Measurements from ENCODE around the gene STOML2. TPM values are rescaled to one million over a fixed set of nuclear protein-coding genes. Genes with fewer than 3 reads are reported as not detected.

STOML2 gene
- total and polyA plus RNA-seq, 9 of the 15 experiments (the other 6 are each of a cell fraction or from before 2014, with no cell fraction given) = 110 to 220 (median 174) TPM

- in situ Hi-C loops (cut with MboI) = no loop called here
- no peak overlapping the region for H3K9ac ChIP-seq (ENCODE audit: insufficient read depth in 1 of 2, low read depth in 2 of 2, low read length in 2 of 2)
- intact Hi-C loops (cut with micrococcal nuclease) = loop anchor here (2.0 kb wide), 2 partner anchors 24 to 42 kb away; partner anchors contain the start of genes ATOSB and PIGO
- peaks cover 52% of the 10 kb centered on the region for H3K79me2 ChIP-seq (ENCODE audit: control insufficient read depth, insufficient read depth, low read length)
- H2AFZ ChIP-seq (ENCODE audit: low read depth, low read length) = 0 out of 2 replicates have a peak overlapping the region, but pooled peaks have one; percentile 18
- no TSS peak for BruUV-seq (replicated peaks)
- H3K27me3 ChIP-seq (ENCODE audit: control insufficient read depth in 2 of 2, insufficient read depth in 2 of 2, low read length in 2 of 2) = no peaks in the 10 kb centered on the region
- CTCF ChIA-PET (ENCODE audit: low intra/inter-chr PET ratio) = no interaction called here
- POLR2A ChIA-PET = no interaction called here
- FAIRE-seq (peak; percentile 35), DNase-seq (ENCODE audit: extremely low read depth in 1 of 4, low spot score in 3 of 4) (no peak), ATAC-seq (no peak)
- H3K27ac ChIP-seq (ENCODE audit: extremely low read depth, low read depth, low read length) = peak overlapping the region; percentile 41
- 77% methylated on average over 2 of the region's 2 CpGs for WGBS (ENCODE audit: insufficient coverage, low coverage, missing lambda C conversion rate)
- H3K4me3 ChIP-seq = no peak overlapping the region
- H3K9me3 ChIP-seq (replicated peaks; ENCODE audit: control insufficient read depth, insufficient read depth, low read depth, low read length) = no peaks in the 10 kb centered on the region
- peaks cover 3% of the 10 kb centered on the region for H3K9me1 ChIP-seq (ENCODE audit: control insufficient read depth, insufficient read depth, low read length)
- peak overlapping the region; percentile 49; the same call in 1 of the 2 replicates for H3K4me2 ChIP-seq (ENCODE audit: insufficient read depth, low read length)
- peaks cover 70% of the 10 kb centered on the region for H3K36me3 ChIP-seq (ENCODE audit: control insufficient read depth, insufficient read depth, low read length)
- peaks cover 8 to 15% of the 10 kb centered on the region in 2 experiments; a peak in 3 of 5 replicates for H3K4me1 ChIP-seq (replicated peaks in 1 of 2; ENCODE audit: control insufficient read depth in 2 of 2, insufficient read depth in 2 of 2, low read length in 2 of 2)
- peaks cover 28% of the 10 kb centered on the region for H4K20me1 ChIP-seq (replicated peaks; ENCODE audit: control insufficient read depth, insufficient read depth, low read length)
- TF ChIP-seq NR2C1 (IDR thresholded peaks at IDR 0.05) = no peak
- no peak for TF ChIP-seq NR2C1 (tag; IDR thresholded peaks at IDR 0.05)
- TF ChIP-seq MTA3 (IDR thresholded peaks at IDR 0.05; ENCODE audit: borderline replicate concordance) = no peak
- no peak for TF ChIP-seq MIER1 (IDR thresholded peaks at IDR 0.05; ENCODE audit: low read depth)
- no peak for TF ChIP-seq TAF15 (IDR thresholded peaks at IDR 0.05; ENCODE audit: low read depth, low read length)
- TF ChIP-seq, protein P1, sequence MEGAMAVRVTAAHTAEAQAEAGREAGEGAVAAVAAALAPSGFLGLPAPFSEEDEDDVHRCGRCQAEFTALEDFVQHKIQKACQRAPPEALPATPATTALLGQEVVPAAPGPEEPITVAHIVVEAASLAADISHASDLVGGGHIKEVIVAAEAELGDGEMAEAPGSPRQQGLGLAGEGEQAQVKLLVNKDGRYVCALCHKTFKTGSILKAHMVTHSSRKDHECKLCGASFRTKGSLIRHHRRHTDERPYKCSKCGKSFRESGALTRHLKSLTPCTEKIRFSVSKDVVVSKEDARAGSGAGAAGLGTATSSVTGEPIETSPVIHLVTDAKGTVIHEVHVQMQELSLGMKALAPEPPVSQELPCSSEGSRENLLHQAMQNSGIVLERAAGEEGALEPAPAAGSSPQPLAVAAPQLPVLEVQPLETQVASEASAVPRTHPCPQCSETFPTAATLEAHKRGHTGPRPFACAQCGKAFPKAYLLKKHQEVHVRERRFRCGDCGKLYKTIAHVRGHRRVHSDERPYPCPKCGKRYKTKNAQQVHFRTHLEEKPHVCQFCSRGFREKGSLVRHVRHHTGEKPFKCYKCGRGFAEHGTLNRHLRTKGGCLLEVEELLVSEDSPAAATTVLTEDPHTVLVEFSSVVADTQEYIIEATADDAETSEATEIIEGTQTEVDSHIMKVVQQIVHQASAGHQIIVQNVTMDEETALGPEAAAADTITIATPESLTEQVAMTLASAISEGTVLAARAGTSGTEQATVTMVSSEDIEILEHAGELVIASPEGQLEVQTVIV (CRISPR knock-in tag; IDR thresholded peaks at IDR 0.05; ENCODE audit: borderline replicate concordance) = no peak
- TF ChIP-seq TBL1XR1 (IDR thresholded peaks at IDR 0.05; ENCODE audit: low read length in 2 of 2) = no peak
- no peak for TF ChIP-seq COPS2 (conservative IDR thresholded peaks at IDR 0.05)
- TF ChIP-seq CTCFL (IDR thresholded peaks at IDR 0.05; ENCODE audit: borderline replicate concordance, insufficient read depth, low read depth, low read length, poor library complexity, severe bottlenecking) = no peak
- no peak for TF ChIP-seq MAFG (tag; conservative IDR thresholded peaks at IDR 0.05)
- no peak for TF ChIP-seq ARID2 (IDR thresholded peaks at IDR 0.05)
- TF ChIP-seq, protein P2, sequence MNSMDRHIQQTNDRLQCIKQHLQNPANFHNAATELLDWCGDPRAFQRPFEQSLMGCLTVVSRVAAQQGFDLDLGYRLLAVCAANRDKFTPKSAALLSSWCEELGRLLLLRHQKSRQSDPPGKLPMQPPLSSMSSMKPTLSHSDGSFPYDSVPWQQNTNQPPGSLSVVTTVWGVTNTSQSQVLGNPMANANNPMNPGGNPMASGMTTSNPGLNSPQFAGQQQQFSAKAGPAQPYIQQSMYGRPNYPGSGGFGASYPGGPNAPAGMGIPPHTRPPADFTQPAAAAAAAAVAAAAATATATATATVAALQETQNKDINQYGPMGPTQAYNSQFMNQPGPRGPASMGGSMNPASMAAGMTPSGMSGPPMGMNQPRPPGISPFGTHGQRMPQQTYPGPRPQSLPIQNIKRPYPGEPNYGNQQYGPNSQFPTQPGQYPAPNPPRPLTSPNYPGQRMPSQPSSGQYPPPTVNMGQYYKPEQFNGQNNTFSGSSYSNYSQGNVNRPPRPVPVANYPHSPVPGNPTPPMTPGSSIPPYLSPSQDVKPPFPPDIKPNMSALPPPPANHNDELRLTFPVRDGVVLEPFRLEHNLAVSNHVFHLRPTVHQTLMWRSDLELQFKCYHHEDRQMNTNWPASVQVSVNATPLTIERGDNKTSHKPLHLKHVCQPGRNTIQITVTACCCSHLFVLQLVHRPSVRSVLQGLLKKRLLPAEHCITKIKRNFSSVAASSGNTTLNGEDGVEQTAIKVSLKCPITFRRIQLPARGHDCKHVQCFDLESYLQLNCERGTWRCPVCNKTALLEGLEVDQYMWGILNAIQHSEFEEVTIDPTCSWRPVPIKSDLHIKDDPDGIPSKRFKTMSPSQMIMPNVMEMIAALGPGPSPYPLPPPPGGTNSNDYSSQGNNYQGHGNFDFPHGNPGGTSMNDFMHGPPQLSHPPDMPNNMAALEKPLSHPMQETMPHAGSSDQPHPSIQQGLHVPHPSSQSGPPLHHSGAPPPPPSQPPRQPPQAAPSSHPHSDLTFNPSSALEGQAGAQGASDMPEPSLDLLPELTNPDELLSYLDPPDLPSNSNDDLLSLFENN (IDR thresholded peaks at IDR 0.05; ENCODE audit: low read depth in 2 of 2, low read length in 2 of 2) = no peak
- TF ChIP-seq, protein P3, sequence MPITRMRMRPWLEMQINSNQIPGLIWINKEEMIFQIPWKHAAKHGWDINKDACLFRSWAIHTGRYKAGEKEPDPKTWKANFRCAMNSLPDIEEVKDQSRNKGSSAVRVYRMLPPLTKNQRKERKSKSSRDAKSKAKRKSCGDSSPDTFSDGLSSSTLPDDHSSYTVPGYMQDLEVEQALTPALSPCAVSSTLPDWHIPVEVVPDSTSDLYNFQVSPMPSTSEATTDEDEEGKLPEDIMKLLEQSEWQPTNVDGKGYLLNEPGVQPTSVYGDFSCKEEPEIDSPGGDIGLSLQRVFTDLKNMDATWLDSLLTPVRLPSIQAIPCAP (CRISPR knock-in tag; IDR thresholded peaks at IDR 0.05; ENCODE audit: borderline replicate concordance) = no peak
- no peak for TF ChIP-seq ESRRA (IDR thresholded peaks at IDR 0.05; ENCODE audit: borderline replicate concordance, low read depth)
- no peak for TF ChIP-seq MAFF (IDR thresholded peaks at IDR 0.05; ENCODE audit: low read length)
These were observed 29.7 kb downstream of the STOML2 start for GRCh38 chr9:35073279-35073612.
